ENCODE measurements around the gene PPP1R3C.

The PPP1R3C gene

GRCh38 chr10:91665842-91666241, 33.0 kb upstream of the PPP1R3C start:
- H3K36me3 ChIP-seq (ENCODE audit: insufficient read depth, insufficient read length, low read length), result no peaks in the 10 kb centered on the region
- no peak for TF ChIP-seq SUZ12 (IDR thresholded peaks at IDR 0.05; ENCODE audit: extremely low read depth, insufficient read depth, insufficient read length)
- no peak for TF ChIP-seq ZNF274 (IDR thresholded peaks at IDR 0.05; ENCODE audit: low read depth, low read length)
- TF ChIP-seq YY1 (IDR thresholded peaks at IDR 0.05; ENCODE audit: insufficient read depth, insufficient read length), result no peak
- no peak for DNase-seq (ENCODE audit: low read depth, low spot score)

GRCh38 chr10:91664426-91664825, 31.6 kb upstream of the PPP1R3C start:
- Histone ChIP-seq H3K9me3 (ENCODE audit: insufficient read depth, low read length) (no peaks in the 10 kb centered on the region; the same call in 1 of the 2 replicates), H3K4me3 (ENCODE audit: insufficient read length, low read depth) (no peak overlapping the region), H3K4me1 (ENCODE audit: insufficient read depth, insufficient read length) (no peaks in the 10 kb centered on the region), H3K9ac (ENCODE audit: insufficient read length, low read depth) (no peak overlapping the region), H3K27me3 (ENCODE audit: insufficient read depth, insufficient read length) (no peaks in the 10 kb centered on the region), H3K36me3 (ENCODE audit: insufficient read depth, insufficient read length, low read length) (no peaks in the 10 kb centered on the region)
- TF ChIP-seq ZNF274 (IDR thresholded peaks at IDR 0.05; ENCODE audit: low read depth, low read length) (no peak), YY1 (IDR thresholded peaks at IDR 0.05; ENCODE audit: insufficient read depth, insufficient read length) (no peak), SUZ12 (IDR thresholded peaks at IDR 0.05; ENCODE audit: extremely low read depth, insufficient read depth, insufficient read length) (no peak)
- DNase-seq (ENCODE audit: low read depth, low spot score), result no peak

More at GRCh38 chr10:91665842-91666241, 33.0 kb upstream of the PPP1R3C start:
- Histone ChIP-seq H3K27me3 (ENCODE audit: insufficient read depth, insufficient read length) (no peaks in the 10 kb centered on the region), H3K4me1 (ENCODE audit: insufficient read depth, insufficient read length) (no peaks in the 10 kb centered on the region), H3K9me3 (ENCODE audit: insufficient read depth, low read length) (no peaks in the 10 kb centered on the region; the same call in 1 of the 2 replicates), H3K4me3 (ENCODE audit: insufficient read length, low read depth) (no peak overlapping the region), H3K9ac (ENCODE audit: insufficient read length, low read depth) (no peak overlapping the region)

GRCh38 chr10:91662993-91663392, 30.1 kb upstream of the PPP1R3C start:
- Histone ChIP-seq H3K9ac (ENCODE audit: insufficient read length, low read depth) (no peak overlapping the region), H3K9me3 (ENCODE audit: insufficient read depth, low read length) (peaks cover 2% of the 10 kb centered on the region; the same call in 1 of the 2 replicates), H3K4me3 (ENCODE audit: insufficient read length, low read depth) (no peak overlapping the region), H3K27me3 (ENCODE audit: insufficient read depth, insufficient read length) (no peaks in the 10 kb centered on the region), H3K36me3 (ENCODE audit: insufficient read depth, insufficient read length, low read length) (no peaks in the 10 kb centered on the region), H3K4me1 (ENCODE audit: insufficient read depth, insufficient read length) (no peaks in the 10 kb centered on the region)
- DNase-seq (ENCODE audit: low read depth, low spot score), result no peak
- TF ChIP-seq YY1 (IDR thresholded peaks at IDR 0.05; ENCODE audit: insufficient read depth, insufficient read length) (no peak), ZNF274 (IDR thresholded peaks at IDR 0.05; ENCODE audit: low read depth, low read length) (no peak), SUZ12 (IDR thresholded peaks at IDR 0.05; ENCODE audit: extremely low read depth, insufficient read depth, insufficient read length) (no peak)

- H3K9me3 ChIP-seq (ENCODE audit: insufficient read depth, low read length), result 0 out of 2 replicates have a peak, but pooled peaks cover 4% of the 10 kb centered on the region
- H3K4me3 ChIP-seq (ENCODE audit: insufficient read length, low read depth), result no peak overlapping the region
- H3K9ac ChIP-seq (ENCODE audit: insufficient read length, low read depth), result no peak overlapping the region
- H3K27me3 ChIP-seq (ENCODE audit: insufficient read depth, insufficient read length), result no peaks in the 10 kb centered on the region
- DNase-seq (ENCODE audit: low read depth, low spot score), result no peak
- TF ChIP-seq ZNF274 (IDR thresholded peaks at IDR 0.05; ENCODE audit: low read depth, low read length) (no peak), SUZ12 (IDR thresholded peaks at IDR 0.05; ENCODE audit: extremely low read depth, insufficient read depth, insufficient read length) (no peak), YY1 (IDR thresholded peaks at IDR 0.05; ENCODE audit: insufficient read depth, insufficient read length) (no peak)
- no peaks in the 10 kb centered on the region for H3K36me3 ChIP-seq (ENCODE audit: insufficient read depth, insufficient read length, low read length)
- no peaks in the 10 kb centered on the region for H3K4me1 ChIP-seq (ENCODE audit: insufficient read depth, insufficient read length)
Observed at GRCh38 chr10:91653219-91653870, 20.5 kb upstream of the PPP1R3C start.

- no peak for TF ChIP-seq SUZ12 (IDR thresholded peaks at IDR 0.05; ENCODE audit: extremely low read depth, insufficient read depth, insufficient read length)
- no peak for TF ChIP-seq ZNF274 (IDR thresholded peaks at IDR 0.05; ENCODE audit: low read depth, low read length)
- no peak for TF ChIP-seq YY1 (IDR thresholded peaks at IDR 0.05; ENCODE audit: insufficient read depth, insufficient read length)
- Histone ChIP-seq H3K4me3 (ENCODE audit: insufficient read length, low read depth) (no peak overlapping the region), H3K36me3 (ENCODE audit: insufficient read depth, insufficient read length, low read length) (no peaks in the 10 kb centered on the region), H3K9me3 (ENCODE audit: insufficient read depth, low read length) (no peaks in the 10 kb centered on the region), H3K9ac (ENCODE audit: insufficient read length, low read depth) (no peak overlapping the region), H3K27me3 (ENCODE audit: insufficient read depth, insufficient read length) (no peaks in the 10 kb centered on the region), H3K4me1 (ENCODE audit: insufficient read depth, insufficient read length) (no peaks in the 10 kb centered on the region)
- DNase-seq (ENCODE audit: low read depth, low spot score), result no peak
Observed at GRCh38 chr10:91652364-91652763, 19.5 kb upstream of the PPP1R3C start.

GRCh38 chr10:91643700-91644099, 10.8 kb upstream of the PPP1R3C start:
- DNase-seq (ENCODE audit: low read depth, low spot score), result no peak

GRCh38 chr10:91642831-91643692, 10.2 kb upstream of the PPP1R3C start:
- Histone ChIP-seq H3K9ac (ENCODE audit: insufficient read length, low read depth) (no peak overlapping the region), H3K36me3 (ENCODE audit: insufficient read depth, insufficient read length, low read length) (no peaks in the 10 kb centered on the region), H3K4me1 (ENCODE audit: insufficient read depth, insufficient read length) (no peaks in the 10 kb centered on the region), H3K4me3 (ENCODE audit: insufficient read length, low read depth) (no peak overlapping the region), H3K9me3 (ENCODE audit: insufficient read depth, low read length) (no peaks in the 10 kb centered on the region), H3K27me3 (ENCODE audit: insufficient read depth, insufficient read length) (no peaks in the 10 kb centered on the region)
- TF ChIP-seq YY1 (IDR thresholded peaks at IDR 0.05; ENCODE audit: insufficient read depth, insufficient read length), result no peak
- TF ChIP-seq ZNF274 (IDR thresholded peaks at IDR 0.05; ENCODE audit: low read depth, low read length), result no peak
- TF ChIP-seq SUZ12 (IDR thresholded peaks at IDR 0.05; ENCODE audit: extremely low read depth, insufficient read depth, insufficient read length), result no peak
- DNase-seq (ENCODE audit: low read depth, low spot score), result no peak

More at GRCh38 chr10:91643700-91644099, 10.8 kb upstream of the PPP1R3C start:
- no peaks in the 10 kb centered on the region for H3K9me3 ChIP-seq (ENCODE audit: insufficient read depth, low read length)
- no peaks in the 10 kb centered on the region for H3K27me3 ChIP-seq (ENCODE audit: insufficient read depth, insufficient read length)
- H3K4me1 ChIP-seq (ENCODE audit: insufficient read depth, insufficient read length), result no peaks in the 10 kb centered on the region
- no peak for TF ChIP-seq ZNF274 (IDR thresholded peaks at IDR 0.05; ENCODE audit: low read depth, low read length)
- TF ChIP-seq YY1 (IDR thresholded peaks at IDR 0.05; ENCODE audit: insufficient read depth, insufficient read length), result no peak
- no peak for TF ChIP-seq SUZ12 (IDR thresholded peaks at IDR 0.05; ENCODE audit: extremely low read depth, insufficient read depth, insufficient read length)
- H3K4me3 ChIP-seq (ENCODE audit: insufficient read length, low read depth), result no peak overlapping the region
- H3K9ac ChIP-seq (ENCODE audit: insufficient read length, low read depth), result no peak overlapping the region
- no peaks in the 10 kb centered on the region for H3K36me3 ChIP-seq (ENCODE audit: insufficient read depth, insufficient read length, low read length)
